ENCODE data around the gene HUS1B.
"Not testable (repeated sequence)": the region's sequence is repeated elsewhere in the genome, so short reads cannot be mapped to it uniquely, and the experiment has no call there.

HUS1B gene

GRCh38 chr6:656460-657252, at the start of gene HUS1B:
TSS of gene HUS1B (minus strand) at chr6:657100. CDS start at chr6:656944, 156 bp downstream.
- no peak for DNase-seq

- no peak for DNase-seq
Measured at GRCh38 chr6:706146-706545, 49.2 kb upstream of the HUS1B start.

GRCh38 chr6:705047-705446, 48.1 kb upstream of the HUS1B start:
- DNase-seq: no peak

GRCh38 chr6:704046-704445, 47.1 kb upstream of the HUS1B start:
- DNase-seq: no peak

- DNase-seq: no peak
Measured at GRCh38 chr6:703552-703951, 46.7 kb upstream of the HUS1B start.

GRCh38 chr6:701700-702479, 45.0 kb upstream of the HUS1B start:
- DNase-seq: no peak

- no peak for DNase-seq
Measured at GRCh38 chr6:701215-701614, 44.3 kb upstream of the HUS1B start.

- DNase-seq: no peak
Measured at GRCh38 chr6:700490-700889, 43.6 kb upstream of the HUS1B start.

- no peak for DNase-seq
Measured at GRCh38 chr6:699319-699718, 42.4 kb upstream of the HUS1B start.

GRCh38 chr6:694431-695126, 37.7 kb upstream of the HUS1B start:
- DNase-seq: not testable (repeated sequence)

GRCh38 chr6:693723-694009, 36.8 kb upstream of the HUS1B start:
- no peak for DNase-seq

GRCh38 chr6:692858-693722, 36.2 kb upstream of the HUS1B start, which contains the start of gene EXOC2:
TSS of gene EXOC2 (minus strand) at chr6:693139. CDS start at chr6:637818, 55,321 bp downstream.
- peak; percentile 25 for DNase-seq

- no peak for DNase-seq
Measured at GRCh38 chr6:692356-692851, 35.5 kb upstream of the HUS1B start.

- no peak for DNase-seq
Measured at GRCh38 chr6:689223-689622, 32.3 kb upstream of the HUS1B start.

- DNase-seq: no peak
Measured at GRCh38 chr6:686497-686896, 29.6 kb upstream of the HUS1B start.

- no peak for DNase-seq
Measured at GRCh38 chr6:684831-685636, 28.1 kb upstream of the HUS1B start.

GRCh38 chr6:683742-684440, 27.0 kb upstream of the HUS1B start:
- DNase-seq: peak; percentile 82

GRCh38 chr6:680666-681340, 23.9 kb upstream of the HUS1B start:
- DNase-seq: no peak

- no peak for DNase-seq
Measured at GRCh38 chr6:680251-680650, 23.4 kb upstream of the HUS1B start.

GRCh38 chr6:679282-679681, 22.4 kb upstream of the HUS1B start:
- no peak for DNase-seq

All from NCI-H187 treated with DMSO at 0.1 percent for 48 hours (cell line).